Activated CD8-positive, alpha-beta memory T cell treated with anti-CD3 and anti-CD28 coated beads, Interleukin-2, amount 50 U/mL, for 1 hour (primary cell): ENCODE data around the gene PPIL4.

Source experiments
- DNase-seq: peaks from one replicate; pipeline ENCODE4 v3.0.0-alpha.2; 2020; ENCODE audit errors: extremely low read depth

PPIL4 gene

DNA sequence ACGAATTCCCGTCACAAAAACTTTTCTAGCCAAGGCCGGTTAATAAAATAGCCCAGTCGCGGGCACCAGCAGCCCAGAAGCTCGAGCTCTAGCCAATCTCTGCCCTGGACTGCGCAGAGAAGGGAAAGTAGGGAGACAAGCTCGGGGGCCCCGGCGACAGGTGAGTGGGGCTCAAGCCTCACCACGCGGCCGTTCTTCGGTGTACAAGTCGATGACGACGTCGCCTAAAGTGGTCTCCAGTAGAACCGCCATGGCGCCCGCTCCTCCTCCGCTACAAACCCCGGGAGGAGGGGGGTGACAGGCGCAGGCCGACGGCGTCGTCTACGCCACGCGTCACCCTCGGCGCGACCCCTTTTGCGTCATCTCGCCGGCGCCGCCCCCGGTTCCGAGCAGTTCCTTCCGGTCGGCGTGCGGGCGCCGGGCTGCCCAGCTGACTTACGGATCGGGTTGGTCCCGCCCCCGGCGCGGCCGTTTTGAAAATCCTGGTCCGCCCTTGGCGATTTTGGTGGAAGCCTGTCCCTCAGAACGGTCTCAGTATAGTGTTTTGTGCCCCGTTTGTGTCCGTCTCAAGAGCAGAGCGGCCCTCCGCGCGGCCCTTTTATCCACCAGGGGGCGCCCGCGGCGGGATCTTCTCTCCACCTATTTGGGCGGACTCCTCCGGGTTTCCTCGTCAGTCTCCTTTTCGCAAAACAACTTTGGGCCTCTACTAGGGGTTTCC is at the start of gene PPIL4:
Gene PPIL4, minus strand, starts transcription at position 290 of the 718 bp plus-strand sequence. Its CDS starts 38 bp downstream, at position 252.
- DNase-seq = peak; percentile 82

GRCh38 chr6:149593408-149593807 is 47.6 kb upstream of the PPIL4 start:
- no peak for DNase-seq

GRCh38 chr6:149592983-149593382 is 47.1 kb upstream of the PPIL4 start:
- no peak for DNase-seq

DNA sequence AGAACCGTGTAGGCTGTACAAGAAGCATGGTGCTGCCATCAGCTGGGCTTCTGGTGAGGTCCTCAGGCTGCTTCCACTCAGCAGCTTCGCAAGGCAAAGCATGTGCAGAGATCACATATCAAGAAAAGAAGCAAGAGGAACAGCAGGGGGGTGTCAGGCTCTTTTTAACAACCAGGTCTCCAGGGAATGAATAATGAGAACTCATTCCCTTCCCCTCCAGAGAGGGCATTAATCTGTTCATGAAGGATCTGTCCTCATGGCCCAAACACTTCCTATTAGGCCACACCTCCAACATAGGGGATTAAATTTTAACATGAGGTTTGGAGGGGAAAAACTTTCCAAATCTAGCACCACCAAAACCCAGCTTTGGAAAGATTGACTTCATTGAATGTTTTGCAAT is 40.3 kb upstream of the PPIL4 start:
- DNase-seq = no peak

DNA sequence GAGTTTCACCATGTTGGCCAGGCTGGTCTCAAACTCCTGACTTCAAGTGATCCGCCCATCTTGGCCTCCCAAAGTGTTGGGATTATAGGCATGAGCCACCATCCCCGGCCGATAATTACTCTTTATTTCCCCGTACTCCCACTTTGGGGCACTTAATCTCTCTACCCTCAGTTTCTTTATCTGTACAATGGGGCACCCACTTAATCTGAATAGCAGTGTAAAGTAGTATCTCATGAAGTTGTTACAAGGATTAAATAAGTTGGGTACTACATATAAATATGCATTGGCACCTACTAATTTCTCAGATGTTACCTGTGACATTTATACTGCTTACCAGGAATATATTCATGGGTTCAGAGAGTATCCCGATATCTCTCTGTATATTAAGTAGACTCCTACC is 35.5 kb upstream of the PPIL4 start:
- no peak for DNase-seq

GRCh38 chr6:149580880-149581279 is 35.0 kb upstream of the PPIL4 start:
- DNase-seq = no peak

DNA sequence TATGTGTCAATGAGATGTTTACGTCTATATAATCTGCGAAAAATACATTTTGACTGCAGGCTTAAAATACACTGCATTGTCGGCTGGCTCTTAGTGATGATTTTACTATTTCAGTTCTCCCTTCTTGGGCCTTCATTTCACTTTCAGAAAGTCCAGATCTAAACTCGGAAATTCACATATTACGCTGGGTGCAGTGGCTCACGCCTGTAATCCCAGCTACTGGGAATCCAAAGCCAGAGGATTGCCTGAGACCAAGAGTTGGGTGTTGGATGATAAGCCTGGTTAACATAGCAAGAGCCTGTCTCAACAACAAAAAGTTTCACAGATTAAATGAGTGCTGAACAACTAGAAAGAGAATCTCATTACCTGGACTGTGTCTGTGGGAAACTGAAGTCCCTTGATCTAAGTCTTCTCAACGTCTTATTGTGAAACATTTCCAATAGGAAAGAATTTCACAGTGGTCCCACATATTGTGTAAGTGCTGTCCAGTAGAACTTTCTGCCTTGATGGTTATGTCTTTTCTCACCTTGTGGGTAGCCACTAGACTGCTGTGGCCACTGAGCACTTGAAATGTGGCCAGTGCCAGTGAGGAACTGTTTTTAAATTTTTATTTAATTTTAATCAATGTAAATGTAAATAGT is 22.2 kb upstream of the PPIL4 start:
- DNase-seq = no peak

- DNase-seq = no peak
Measured at GRCh38 chr6:149567194-149567586, 21.3 kb upstream of the PPIL4 start.

GRCh38 chr6:149566410-149567193 is 20.8 kb upstream of the PPIL4 start:
- no peak for DNase-seq

DNA sequence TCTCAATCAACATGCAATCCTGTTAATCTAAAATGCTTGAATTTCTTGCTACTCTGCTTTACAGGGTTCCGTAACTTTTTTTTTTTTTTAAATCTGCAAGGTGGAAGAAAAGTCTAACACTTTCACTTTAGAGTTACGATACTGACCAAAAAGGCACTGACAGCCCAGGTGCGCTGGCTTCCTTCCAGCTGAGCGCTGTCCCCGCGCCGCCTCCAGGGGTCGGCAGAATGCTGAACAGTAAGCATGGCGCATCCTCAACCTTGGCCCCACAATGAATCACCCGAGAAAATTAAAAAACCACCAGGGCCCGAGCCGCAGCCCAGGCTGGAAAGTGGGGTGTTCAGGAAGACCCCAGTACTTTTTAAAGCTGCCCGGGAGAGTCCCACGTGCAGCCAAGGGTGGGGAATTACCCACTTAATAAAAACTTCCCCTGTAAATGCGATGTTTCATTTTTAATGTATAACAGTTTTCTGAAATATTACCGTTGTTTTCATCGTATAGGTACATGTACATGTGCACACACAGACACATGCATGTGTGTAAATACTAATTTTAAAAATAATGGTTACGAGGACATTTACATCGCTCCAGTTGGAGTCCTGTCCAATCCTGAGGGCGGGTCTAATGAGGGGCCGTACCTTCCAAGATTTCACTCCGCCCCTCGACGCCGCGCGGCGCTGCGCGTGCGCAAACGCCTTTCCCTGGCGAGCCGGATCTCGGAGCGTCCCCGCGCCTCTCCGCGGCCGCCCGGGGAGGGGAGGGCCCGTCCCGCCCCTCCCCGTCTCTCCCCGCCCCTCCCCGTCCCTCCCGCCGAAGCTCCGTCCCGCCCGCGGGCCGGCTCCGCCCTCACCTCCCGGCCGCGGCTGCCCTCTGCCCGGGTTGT is 19.9 kb upstream of the PPIL4 start, which contains the start of gene GINM1:
Gene GINM1, plus strand, starts transcription at position 849 of the 883 bp plus-strand sequence. CDS start 40 bp downstream, outside the sequence.
- DNase-seq = peak; percentile 77

GRCh38 chr6:149563928-149564325 is 18.1 kb upstream of the PPIL4 start:
- no peak for DNase-seq

DNA sequence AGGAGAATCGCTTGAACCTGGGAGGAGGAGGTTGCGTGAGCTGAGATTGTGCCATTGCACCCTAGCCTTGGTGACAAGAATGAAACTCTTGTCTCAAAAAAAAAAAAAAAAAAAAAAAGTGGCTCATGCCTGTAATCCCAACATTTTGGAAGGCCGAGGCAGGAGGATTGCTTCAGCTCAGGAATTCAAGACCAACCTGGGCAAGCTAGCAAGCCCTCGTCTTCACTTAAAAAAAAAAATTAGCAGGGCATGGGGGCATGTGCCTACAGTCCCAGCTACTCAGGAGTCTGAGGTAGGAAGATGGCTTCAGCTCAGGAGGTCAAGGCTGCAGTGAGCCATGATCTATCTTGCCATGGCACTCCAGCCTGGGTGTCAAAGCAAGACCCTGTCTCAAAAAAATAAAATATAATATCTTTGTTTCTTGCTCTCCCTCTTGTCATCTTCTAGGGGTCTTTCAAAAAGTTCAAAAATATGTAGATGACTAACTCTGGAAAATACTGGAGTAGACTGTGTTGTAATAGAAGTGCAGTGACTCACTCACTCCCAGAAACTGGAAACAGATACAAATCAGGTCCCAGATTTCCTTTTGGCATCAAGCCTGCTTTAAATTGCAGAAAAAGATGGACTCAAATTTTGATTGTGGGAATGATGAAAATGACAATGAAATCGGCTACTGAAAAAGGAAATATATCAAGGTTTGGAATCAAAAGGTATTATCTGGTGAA is 17.5 kb upstream of the PPIL4 start:
- DNase-seq = no peak

GRCh38 chr6:149560736-149561135 is 14.9 kb upstream of the PPIL4 start:
- no peak for DNase-seq

DNA sequence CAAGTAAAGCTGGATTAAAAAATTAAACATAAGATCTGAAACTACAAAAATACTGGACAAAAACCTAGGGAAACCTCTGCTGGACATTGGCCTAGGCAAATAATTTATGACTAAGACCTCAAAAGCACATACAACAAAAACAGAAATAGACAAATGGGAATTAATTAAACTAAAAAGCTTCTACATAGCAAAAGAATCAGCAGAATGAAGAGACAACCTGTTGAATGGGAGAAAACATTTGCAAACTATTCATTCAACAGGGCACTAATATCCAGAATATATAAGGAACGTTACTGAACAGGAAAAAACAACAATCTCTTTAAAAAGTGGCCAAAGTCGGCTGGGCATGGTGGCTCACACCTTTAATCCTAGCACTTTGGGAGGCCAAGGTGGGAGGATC is 13.5 kb upstream of the PPIL4 start:
- DNase-seq = no peak

DNA sequence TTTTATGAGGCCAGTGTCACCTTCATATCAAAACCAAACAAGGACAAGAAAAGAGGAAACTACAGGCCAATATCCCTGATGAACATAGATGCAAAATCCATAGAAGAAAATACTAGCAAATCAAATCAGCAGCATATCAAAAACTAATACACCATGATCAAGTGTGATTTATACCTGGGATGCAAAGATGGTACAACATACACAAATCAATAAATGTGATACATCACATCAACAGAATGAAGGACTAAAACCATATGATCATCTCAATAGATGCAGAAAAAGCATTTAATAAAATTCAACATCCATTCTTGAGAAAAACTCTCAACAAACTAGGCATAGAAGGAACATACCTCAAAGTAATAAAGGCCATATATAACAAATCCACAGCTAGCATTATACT is 12.2 kb upstream of the PPIL4 start:
- no peak for DNase-seq

GRCh38 chr6:149551920-149552319 is 6.1 kb upstream of the PPIL4 start:
- no peak for DNase-seq

- DNase-seq = peak; percentile 51
Measured at GRCh38 chr6:149545258-149545753, 537 bp downstream of the PPIL4 start.

DNA sequence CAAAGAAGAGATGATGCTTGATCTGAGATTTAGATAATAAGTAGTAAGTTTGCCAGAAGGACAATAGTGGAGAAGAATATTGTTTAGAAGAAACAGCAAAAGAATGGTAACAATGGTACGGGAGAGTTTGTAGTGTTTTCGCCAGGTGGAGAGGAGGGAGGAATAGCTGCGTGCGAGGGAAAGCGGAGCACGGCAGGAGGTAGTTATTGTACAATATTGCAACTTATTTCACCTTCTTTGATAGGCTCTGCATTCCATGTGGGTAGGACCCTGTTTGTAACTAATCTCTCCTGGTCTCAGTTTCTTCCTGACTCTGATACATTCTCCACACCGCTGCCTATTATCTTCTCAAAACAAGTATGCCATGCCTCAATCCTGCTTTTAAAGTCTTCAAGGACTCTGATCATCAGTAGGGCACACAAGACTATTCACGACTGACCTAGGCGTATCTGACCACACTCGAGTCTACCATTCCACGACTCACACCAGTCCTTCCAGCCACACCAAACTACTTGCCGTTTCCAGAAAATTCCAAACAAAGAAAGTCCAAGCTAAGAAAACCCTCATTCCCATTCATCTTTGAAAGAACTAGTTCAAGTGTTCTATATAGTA is 1.1 kb downstream of the PPIL4 start:
- DNase-seq = no peak

DNA sequence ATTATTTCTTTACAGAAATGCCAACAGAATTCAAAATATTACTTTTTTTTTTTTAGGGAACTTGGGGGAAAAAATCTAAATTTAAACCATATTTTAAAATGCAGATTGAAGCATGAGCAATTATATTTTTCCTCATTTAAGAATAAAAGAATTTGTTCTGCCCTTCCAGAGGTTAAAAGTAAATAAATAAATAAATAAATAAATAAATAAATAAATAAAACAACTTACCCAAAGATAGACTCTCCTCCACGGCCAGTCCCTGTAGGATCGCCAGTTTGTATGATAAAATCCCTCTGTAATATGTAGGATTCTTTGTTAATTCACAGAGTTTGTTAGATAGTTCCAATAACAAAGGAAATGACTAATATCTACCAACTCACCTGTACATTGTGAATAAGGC is 4.7 kb downstream of the PPIL4 start:
- no peak for DNase-seq

DNA sequence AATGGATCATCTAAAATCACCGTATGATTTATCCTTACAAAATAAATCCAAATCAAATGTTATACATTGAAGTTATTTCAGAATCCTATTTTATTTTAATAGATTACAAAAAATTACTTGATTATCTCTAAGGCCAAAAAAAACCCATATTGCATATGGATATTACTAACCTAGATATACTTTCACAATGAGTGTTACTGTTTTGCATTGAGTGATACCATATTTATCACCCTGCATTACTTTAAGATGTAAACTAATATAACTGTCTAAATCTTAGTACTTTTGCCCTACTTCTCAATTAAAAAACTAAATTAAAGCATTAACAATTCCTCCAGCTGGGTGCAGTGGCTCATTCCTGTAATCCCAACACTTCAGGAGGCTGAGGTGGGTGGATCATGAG is 11.1 kb downstream of the PPIL4 start:
- no peak for DNase-seq
